ENCODE data around the gene ARHGAP31. TPM values are rescaled to one million over a fixed set of nuclear protein-coding genes. Genes with fewer than 3 reads are reported as not detected.
A peak's percentile ranks its signal among the peaks of the same experiment; 100 is the strongest.

Gene ARHGAP31, protein sequence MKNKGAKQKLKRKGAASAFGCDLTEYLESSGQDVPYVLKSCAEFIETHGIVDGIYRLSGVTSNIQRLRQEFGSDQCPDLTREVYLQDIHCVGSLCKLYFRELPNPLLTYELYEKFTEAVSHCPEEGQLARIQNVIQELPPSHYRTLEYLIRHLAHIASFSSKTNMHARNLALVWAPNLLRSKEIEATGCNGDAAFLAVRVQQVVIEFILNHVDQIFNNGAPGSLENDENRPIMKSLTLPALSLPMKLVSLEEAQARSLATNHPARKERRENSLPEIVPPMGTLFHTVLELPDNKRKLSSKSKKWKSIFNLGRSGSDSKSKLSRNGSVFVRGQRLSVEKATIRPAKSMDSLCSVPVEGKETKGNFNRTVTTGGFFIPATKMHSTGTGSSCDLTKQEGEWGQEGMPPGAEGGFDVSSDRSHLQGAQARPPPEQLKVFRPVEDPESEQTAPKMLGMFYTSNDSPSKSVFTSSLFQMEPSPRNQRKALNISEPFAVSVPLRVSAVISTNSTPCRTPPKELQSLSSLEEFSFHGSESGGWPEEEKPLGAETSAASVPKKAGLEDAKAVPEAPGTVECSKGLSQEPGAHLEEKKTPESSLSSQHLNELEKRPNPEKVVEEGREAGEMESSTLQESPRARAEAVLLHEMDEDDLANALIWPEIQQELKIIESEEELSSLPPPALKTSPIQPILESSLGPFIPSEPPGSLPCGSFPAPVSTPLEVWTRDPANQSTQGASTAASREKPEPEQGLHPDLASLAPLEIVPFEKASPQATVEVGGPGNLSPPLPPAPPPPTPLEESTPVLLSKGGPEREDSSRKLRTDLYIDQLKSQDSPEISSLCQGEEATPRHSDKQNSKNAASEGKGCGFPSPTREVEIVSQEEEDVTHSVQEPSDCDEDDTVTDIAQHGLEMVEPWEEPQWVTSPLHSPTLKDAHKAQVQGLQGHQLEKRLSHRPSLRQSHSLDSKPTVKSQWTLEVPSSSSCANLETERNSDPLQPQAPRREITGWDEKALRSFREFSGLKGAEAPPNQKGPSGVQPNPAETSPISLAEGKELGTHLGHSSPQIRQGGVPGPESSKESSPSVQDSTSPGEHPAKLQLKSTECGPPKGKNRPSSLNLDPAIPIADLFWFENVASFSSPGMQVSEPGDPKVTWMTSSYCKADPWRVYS (N-terminal part only)
- total RNA-seq (10 to 100 TPM; 61.8 to 70.3 TPM), polyA plus RNA-seq (ENCODE audit: insufficient read length in 6 of 6) (10 to 100 TPM; 31.5 to 42.8 (median 40.1) TPM)
- long read RNA-seq, donor 1, full-length matches to known transcripts, result 3 of 21 reads
- long read RNA-seq, donor 1, partial matches to known transcripts, result 18 of 21 reads
- long read RNA-seq, donor 1, other reads (novel, unspliced or antisense), result 0 of 21 reads
- long read RNA-seq, donor 2, full-length matches to known transcripts, result 4 of 4 reads
- long read RNA-seq, donor 2, partial matches to known transcripts, result 0 of 4 reads
- long read RNA-seq, donor 2, other reads (novel, unspliced or antisense), result 0 of 4 reads
- long read RNA-seq, donor 3, full-length matches to known transcripts, result 4 of 4 reads
- long read RNA-seq, donor 3, partial matches to known transcripts, result 0 of 4 reads
- long read RNA-seq, donor 3, other reads (novel, unspliced or antisense), result 0 of 4 reads
- long read RNA-seq, donor 4, partial matches to known transcripts, result 3 of 6 reads
- long read RNA-seq, donor 4, other reads (novel, unspliced or antisense), result 3 of 6 reads
- long read RNA-seq, donor 5, full-length matches to known transcripts, result 3 of 17 reads
- long read RNA-seq, donor 5, partial matches to known transcripts, result 14 of 17 reads
- long read RNA-seq, donor 5, other reads (novel, unspliced or antisense), result 0 of 17 reads
- long read RNA-seq, donor 6, full-length matches to known transcripts, result 3 of 3 reads
- long read RNA-seq, donor 6, partial matches to known transcripts, result 0 of 3 reads
- long read RNA-seq, donor 6, other reads (novel, unspliced or antisense), result 0 of 3 reads
- long read RNA-seq, donor 7, full-length matches to known transcripts, result 7 of 7 reads
- long read RNA-seq, donor 7, partial matches to known transcripts, result 0 of 7 reads
- long read RNA-seq, donor 7, other reads (novel, unspliced or antisense), result 0 of 7 reads
- long read RNA-seq, donor 8, full-length matches to known transcripts, result 9 of 25 reads
- long read RNA-seq, donor 8, partial matches to known transcripts, result 16 of 25 reads
- long read RNA-seq, donor 8, other reads (novel, unspliced or antisense), result 0 of 25 reads
- long read RNA-seq, donor 9, result 0 reads
- long read RNA-seq, donor 10, partial matches to known transcripts, result 6 of 8 reads
- long read RNA-seq, donor 10, other reads (novel, unspliced or antisense), result 2 of 8 reads
- long read RNA-seq, donor 11, full-length matches to known transcripts, result 6 of 6 reads
- long read RNA-seq, donor 11, partial matches to known transcripts, result 0 of 6 reads
- long read RNA-seq, donor 11, other reads (novel, unspliced or antisense), result 0 of 6 reads
- long read RNA-seq, donor 12, full-length matches to known transcripts, result 1 of 6 reads
- long read RNA-seq, donor 12, partial matches to known transcripts, result 5 of 6 reads
- long read RNA-seq, donor 12, other reads (novel, unspliced or antisense), result 0 of 6 reads

GRCh38 chr3:119293871-119294695 lies at the start of gene ARHGAP31:
Gene ARHGAP31 (plus strand): TSS chr3:119294383. CDS start chr3:119294905, 522 bp downstream.
- intact Hi-C loops (cut with DNase I), result no loop called here
- Histone ChIP-seq H3K27ac (peak within 1 kb of the TSS; percentile 93 to 97), H3K4me1 (peaks cover 24 to 56% of the 10 kb centered on the region in 2 donors), H3K4me3 (peak within 1 kb of the TSS; percentile 68 to 88), H3K36me3 (peaks cover 0 to 8% of the 10 kb centered on the region in 2 donors), H3K27me3 (no peaks in the 10 kb centered on the region), H3K9me3 (no peaks in the 10 kb centered on the region)
- DNase-seq (peak; percentile 70 to 96 (median 83)), ATAC-seq (peak; percentile 62)
- TF ChIP-seq, protein P1, sequence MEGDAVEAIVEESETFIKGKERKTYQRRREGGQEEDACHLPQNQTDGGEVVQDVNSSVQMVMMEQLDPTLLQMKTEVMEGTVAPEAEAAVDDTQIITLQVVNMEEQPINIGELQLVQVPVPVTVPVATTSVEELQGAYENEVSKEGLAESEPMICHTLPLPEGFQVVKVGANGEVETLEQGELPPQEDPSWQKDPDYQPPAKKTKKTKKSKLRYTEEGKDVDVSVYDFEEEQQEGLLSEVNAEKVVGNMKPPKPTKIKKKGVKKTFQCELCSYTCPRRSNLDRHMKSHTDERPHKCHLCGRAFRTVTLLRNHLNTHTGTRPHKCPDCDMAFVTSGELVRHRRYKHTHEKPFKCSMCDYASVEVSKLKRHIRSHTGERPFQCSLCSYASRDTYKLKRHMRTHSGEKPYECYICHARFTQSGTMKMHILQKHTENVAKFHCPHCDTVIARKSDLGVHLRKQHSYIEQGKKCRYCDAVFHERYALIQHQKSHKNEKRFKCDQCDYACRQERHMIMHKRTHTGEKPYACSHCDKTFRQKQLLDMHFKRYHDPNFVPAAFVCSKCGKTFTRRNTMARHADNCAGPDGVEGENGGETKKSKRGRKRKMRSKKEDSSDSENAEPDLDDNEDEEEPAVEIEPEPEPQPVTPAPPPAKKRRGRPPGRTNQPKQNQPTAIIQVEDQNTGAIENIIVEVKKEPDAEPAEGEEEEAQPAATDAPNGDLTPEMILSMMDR (IDR thresholded peaks at IDR 0.05), result no peak

DNA sequence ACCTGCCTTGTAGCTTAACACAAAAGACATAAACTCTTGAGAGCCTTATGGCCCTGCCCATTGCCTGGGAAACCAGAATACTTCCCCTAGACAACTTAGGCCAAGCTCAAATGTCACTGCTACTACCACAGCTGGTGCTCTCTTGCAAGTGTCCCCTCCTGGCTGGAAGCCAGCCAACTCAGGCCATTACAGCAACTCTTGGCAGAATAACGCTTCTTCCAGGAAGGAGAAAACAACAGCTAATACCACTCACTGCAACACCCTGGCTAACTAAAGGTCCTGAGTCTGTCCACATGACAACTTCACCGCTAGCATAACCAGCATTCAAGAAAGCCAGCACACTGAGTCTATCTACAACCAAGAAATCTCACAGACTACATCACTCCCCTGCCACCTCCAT lies 48.4 kb upstream of the ARHGAP31 start:
- Histone ChIP-seq H3K36me3 (no peaks in the 10 kb centered on the region), H3K9me3 (peaks cover 0 to 18% of the 10 kb centered on the region in 2 donors), H3K27me3 (no peaks in the 10 kb centered on the region), H3K4me3 (no peak overlapping the region), H3K4me1 (peaks cover 0 to 12% of the 10 kb centered on the region in 2 donors), H3K27ac (no peak overlapping the region)
- DNase-seq (peak in 1 of 4 donors; percentile 48), ATAC-seq (peak; percentile 5)
- intact Hi-C loops (cut with DNase I), result no loop called here
- TF ChIP-seq, protein P1 (IDR thresholded peaks at IDR 0.05), result no peak

- no peaks in the 10 kb centered on the region for H3K9me3 ChIP-seq
- no peak overlapping the region for H3K4me3 ChIP-seq
- no peak for DNase-seq
- H3K27me3 ChIP-seq, result no peaks in the 10 kb centered on the region
- TF ChIP-seq, protein P1 (IDR thresholded peaks at IDR 0.05), result no peak
- no peaks in the 10 kb centered on the region for H3K36me3 ChIP-seq
- no peak overlapping the region for H3K27ac ChIP-seq
- ATAC-seq, result no peak
- H3K4me1 ChIP-seq, result peaks cover 0 to 12% of the 10 kb centered on the region in 2 donors
- intact Hi-C loops (cut with DNase I), result no loop called here
These were observed 39.0 kb upstream of the ARHGAP31 start for GRCh38 chr3:119255214-119255613.
